Brain microvascular endothelial cell (primary cell): ENCODE data around the gene GPC5.

Experiments
- DNase-seq: peaks from one replicate; pipeline ENCODE4 v3.0.0-alpha.2; 2020
- H3K27ac ChIP-seq: fragments of 250-450 bp; sonication (Bioruptor Pico); 2 replicates; pipeline ENCODE4 v1.5.1; 2020; ENCODE audit warnings: mild to moderate bottlenecking, moderate library complexity
- H3K27me3 ChIP-seq: fragments of 250-450 bp; sonication (Bioruptor Pico); replicated peaks from 2 replicates; pipeline ENCODE4 v1.5.1; 2020; ENCODE audit warnings: mild to moderate bottlenecking
- H3K36me3 ChIP-seq: fragments of 250-450 bp; sonication (Bioruptor Pico); replicated peaks from 2 replicates; pipeline ENCODE4 v1.5.1; 2020; ENCODE audit warnings: mild to moderate bottlenecking
- H3K4me3 ChIP-seq: 2 replicates; pipeline ENCODE4 v1.5.1; 2011; ENCODE audit warnings: low read depth, mild to moderate bottlenecking, control low read depth, low read length, moderate library complexity
- CTCF ChIP-seq: IDR thresholded peaks from 2 replicates; pipeline ENCODE4 v1.5.1; 2011; ENCODE audit warnings: low read depth, mild to moderate bottlenecking, moderate library complexity, low read length, control low read depth, inconsistent platforms; ENCODE audit errors: missing control alignments
- in situ Hi-C: cut with HindIII; loops from 2 replicates; pipeline ENCODE4 v1.10.0; 2017; ENCODE audit warnings: low sequenced_read_pairs, low pct_ligation_motif_present

GPC5 gene

GRCh38 chr13:91399189-91400062 is 1.0 kb downstream of the GPC5 start:
- no peaks in the 10 kb centered on the region for H3K36me3 ChIP-seq

GRCh38 chr13:91400063-91400399 is 1.6 kb downstream of the GPC5 start:
- in situ Hi-C loops = no loop called here
- H3K4me3 ChIP-seq = no peak overlapping the region
- no peaks in the 10 kb centered on the region for H3K36me3 ChIP-seq
- no peak overlapping the region for H3K27ac ChIP-seq
- no peak for TF ChIP-seq CTCF
- no peak for DNase-seq
- H3K27me3 ChIP-seq = peaks cover 41% of the 10 kb centered on the region

More at GRCh38 chr13:91399189-91400062, 1.0 kb downstream of the GPC5 start:
- Histone ChIP-seq H3K27me3 (peaks cover 42% of the 10 kb centered on the region), H3K4me3 (peak overlapping the region; percentile 61), H3K27ac (no peak overlapping the region)
- no peak for TF ChIP-seq CTCF
- in situ Hi-C loops = no loop called here
- DNase-seq = no peak

- no peak overlapping the region for H3K27ac ChIP-seq
- in situ Hi-C loops = no loop called here
- H3K4me3 ChIP-seq = no peak overlapping the region
- DNase-seq = no peak
- H3K36me3 ChIP-seq = no peaks in the 10 kb centered on the region
- H3K27me3 ChIP-seq = peaks cover 41% of the 10 kb centered on the region
- no peak for TF ChIP-seq CTCF
Measured at GRCh38 chr13:91400671-91401070, 2.2 kb downstream of the GPC5 start.

GRCh38 chr13:91401920-91402319 is 3.5 kb downstream of the GPC5 start:
- TF ChIP-seq CTCF = no peak

GRCh38 chr13:91405240-91405639 is 6.8 kb downstream of the GPC5 start:
- H3K4me3 ChIP-seq = no peak overlapping the region
- in situ Hi-C loops = no loop called here
- H3K27ac ChIP-seq = no peak overlapping the region
- H3K27me3 ChIP-seq = peaks cover 11% of the 10 kb centered on the region
- no peaks in the 10 kb centered on the region for H3K36me3 ChIP-seq
- no peak for TF ChIP-seq CTCF
- DNase-seq = no peak

More at GRCh38 chr13:91401920-91402319, 3.5 kb downstream of the GPC5 start:
- Histone ChIP-seq H3K36me3 (no peaks in the 10 kb centered on the region), H3K27me3 (peaks cover 35% of the 10 kb centered on the region), H3K27ac (no peak overlapping the region), H3K4me3 (no peak overlapping the region)
- no peak for DNase-seq
- in situ Hi-C loops = no loop called here
